ENCODE data around the gene ZNF778.
"Not testable (repeated sequence)": the region's sequence is repeated elsewhere in the genome, so short reads cannot be mapped to it uniquely, and the experiment has no call there.

Gene ZNF778

GRCh38 chr16:89183463-89183862, 34.0 kb upstream of the ZNF778 start:
- no peak for DNase-seq

DNA sequence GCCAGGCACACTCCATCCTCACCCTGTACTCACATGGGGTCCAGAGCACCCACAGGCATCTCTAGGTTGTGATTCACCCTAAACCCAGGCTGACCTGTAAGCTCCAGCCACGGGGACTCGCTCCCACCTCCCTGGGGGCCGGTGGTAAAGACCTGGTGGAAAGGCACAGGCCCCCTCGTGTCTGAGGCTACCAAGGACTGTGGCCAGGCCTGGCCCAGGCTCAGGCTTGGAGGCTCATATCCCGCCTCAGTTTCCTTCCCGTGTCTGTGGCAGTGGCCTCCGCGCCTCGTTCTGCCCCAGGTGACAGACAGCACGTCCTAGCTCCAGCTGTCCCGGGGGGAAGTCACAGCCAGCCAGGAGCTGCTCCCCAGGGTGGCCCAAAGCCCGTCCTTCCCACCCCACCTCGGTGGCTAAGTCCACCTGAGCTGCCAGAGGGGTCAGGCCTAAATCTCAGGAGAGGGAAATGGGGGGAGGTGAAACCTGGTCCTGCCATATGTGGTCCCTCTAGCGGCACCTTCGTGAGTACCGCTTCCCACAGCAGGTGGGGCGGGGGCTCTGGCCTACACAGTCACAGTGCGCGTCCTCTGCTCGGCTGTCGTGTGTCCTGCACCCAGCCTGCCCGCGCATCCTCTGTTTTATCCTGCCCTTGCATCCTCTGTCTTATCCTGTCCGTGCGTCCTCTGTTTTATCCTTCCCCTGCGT, 33.4 kb upstream of the ZNF778 start:
- no peak for DNase-seq

DNA sequence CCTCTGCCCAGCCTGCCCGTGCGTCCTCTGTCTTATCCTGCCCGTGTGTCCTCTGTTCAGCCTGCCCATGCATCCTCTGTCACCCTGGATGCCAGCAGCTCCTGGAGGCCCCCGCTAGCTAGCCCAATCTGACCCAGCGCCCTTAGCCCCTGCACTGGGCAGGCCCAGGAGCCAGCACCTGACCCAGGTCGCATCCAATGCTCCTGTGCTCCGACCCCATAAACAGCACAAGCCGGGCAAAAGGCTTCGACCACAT, 32.9 kb upstream of the ZNF778 start:
- no peak for DNase-seq

DNA sequence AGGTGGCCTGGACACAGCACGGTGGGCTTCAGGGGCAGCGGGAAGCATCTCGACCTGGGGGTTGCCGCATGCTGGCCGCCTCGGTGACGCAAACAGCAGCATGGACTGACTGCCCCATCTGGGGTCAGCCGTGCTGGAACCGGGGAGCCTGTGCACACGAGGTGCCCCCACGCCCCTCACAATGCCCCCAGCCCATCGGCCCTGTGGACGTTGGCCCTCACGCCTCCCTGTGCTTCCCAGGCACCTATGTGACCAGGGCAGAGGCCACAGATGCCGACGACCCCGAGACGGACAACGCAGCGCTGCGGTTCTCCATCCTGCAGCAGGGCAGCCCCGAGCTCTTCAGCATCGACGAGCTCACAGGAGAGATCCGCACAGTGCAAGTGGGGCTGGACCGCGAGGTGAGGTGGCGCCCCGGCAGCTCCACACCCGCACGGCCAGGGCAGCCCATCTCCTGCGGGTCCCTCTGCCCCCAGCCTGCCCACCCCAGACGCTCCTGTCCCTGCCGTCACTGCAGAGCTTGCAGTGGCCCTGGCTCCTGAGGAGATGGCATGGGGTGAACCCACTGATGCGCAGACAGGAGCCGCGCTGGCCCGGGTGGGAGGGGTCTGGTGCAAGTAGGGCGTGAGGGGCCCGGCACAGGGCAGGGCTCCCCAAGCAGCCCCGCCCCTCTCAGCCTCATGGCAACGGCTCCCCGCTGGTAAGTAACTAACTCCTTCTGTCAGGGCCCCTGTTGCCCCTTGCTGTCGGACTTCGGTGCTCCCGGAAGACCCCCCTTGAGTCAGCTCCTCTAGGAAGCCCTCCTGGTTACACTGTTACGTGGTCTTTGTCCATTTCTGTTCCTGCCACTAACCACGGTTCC, 32.3 kb upstream of the ZNF778 start:
- DNase-seq: no peak

GRCh38 chr16:89185887-89186592, 31.5 kb upstream of the ZNF778 start:
- DNase-seq: not testable (repeated sequence)

DNA sequence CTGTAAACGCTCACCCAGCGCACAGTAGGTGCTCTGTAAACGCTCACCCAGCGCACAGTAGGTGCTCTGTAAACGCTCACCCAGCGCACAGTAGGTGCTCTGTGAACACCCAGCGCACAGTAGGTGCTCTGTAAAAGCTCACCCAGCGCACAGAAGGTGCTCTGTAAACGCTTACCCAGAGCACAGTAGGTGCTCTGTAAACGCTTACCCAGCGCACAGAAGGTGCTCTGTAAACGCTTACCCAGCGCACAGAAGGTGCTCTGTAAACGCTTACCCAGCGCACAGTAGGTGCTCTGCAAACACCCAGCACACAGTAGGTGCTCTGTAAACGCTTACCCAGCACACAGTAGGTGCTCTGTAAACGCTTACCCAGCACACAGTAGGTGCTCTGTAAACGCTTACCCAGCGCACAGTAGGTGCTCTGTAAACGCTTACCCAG, 30.9 kb upstream of the ZNF778 start:
- DNase-seq: not testable (repeated sequence)

DNA sequence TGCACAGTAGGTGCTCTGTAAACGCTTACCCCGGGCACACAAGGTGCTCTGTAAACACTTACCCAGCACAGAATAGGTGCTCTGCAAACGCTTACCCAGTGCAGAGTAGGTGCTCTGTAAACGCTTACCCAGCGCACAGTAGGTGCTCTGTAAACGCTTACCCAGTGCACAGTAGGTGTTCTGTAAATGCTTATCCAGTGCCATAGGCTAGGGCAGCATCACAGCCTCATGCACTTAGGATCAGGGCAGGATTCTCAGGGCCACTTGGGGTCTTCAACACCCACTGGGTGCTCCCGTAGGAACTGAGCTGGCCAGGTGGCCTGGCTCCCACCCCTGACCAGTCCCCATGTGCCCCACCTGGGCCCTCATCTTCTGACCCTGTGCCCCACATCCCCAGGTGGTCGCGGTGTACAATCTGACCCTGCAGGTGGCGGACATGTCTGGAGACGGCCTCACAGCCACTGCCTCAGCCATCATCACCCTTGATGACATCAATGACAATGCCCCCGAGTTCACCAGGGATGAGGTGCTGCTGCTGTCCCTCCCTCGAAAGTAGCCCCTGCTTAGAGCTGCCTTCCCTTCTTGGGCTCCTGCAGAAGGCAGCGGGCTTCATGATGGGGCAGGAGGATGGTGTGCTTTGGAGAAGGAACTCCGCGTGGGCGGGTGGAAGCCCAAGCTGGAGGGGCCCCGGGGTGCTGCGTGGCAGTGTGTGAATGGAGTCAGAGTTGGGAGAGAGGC, 30.3 kb upstream of the ZNF778 start:
- DNase-seq: peak; percentile 55

DNA sequence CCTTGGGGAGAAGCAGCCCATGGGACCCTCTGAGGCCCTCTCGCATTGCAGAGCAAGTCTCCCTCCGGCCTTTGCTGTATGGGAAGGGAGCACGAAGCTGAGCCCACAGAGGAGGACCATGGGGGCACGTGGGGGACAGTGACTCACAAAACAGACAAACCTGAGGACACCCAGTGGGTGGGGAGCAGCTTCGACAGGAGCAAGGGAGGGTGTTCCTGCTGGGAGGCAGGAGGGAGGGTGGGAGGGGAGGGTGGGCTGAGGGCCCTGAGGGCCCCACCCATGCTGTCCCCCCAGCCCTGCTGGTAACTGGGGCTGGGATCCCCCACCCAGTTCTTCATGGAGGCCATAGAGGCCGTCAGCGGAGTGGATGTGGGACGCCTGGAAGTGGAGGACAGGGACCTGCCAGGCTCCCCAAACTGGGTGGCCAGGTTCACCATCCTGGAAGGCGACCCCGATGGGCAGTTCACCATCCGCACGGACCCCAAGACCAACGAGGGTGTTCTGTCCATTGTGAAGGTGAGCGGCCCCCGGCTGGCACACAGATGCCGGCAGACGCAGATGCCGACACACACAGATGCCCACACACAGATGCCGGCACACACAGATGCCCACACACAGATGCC, 29.6 kb upstream of the ZNF778 start:
- DNase-seq: no peak

- DNase-seq: not testable (repeated sequence)
Measured at GRCh38 chr16:89188471-89189357, 28.8 kb upstream of the ZNF778 start.

DNA sequence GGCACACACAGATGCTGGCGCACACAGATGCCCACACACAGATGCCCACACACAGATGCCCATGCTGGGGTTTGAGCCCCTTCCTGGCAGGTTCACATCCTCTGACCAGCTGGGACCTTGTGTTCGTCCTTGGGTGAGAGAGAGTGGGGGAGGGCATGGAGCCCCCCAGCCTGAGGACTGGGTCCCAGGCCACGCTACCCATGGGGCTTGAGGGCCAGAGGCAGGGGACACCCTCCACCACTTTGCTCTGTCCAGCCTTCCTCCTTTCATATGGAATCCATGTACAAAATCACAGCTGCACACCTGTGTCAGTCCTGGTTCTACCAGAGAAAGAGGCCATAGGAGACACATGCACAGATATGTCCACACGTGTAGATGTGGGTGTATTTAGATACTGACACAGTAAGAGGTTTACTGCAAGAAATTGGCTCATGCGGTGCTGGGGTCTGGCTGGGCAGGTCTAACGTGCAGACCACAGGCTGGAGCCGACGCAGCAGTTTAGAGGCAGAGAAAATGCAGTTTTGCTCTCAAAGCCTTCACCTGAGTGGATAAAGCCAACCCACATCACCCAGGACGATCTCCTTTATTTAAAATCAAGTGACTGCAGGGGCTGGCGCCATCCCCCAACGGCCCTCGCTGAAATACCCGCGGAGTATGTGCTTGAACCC, 28.0 kb upstream of the ZNF778 start:
- no peak for DNase-seq

DNA sequence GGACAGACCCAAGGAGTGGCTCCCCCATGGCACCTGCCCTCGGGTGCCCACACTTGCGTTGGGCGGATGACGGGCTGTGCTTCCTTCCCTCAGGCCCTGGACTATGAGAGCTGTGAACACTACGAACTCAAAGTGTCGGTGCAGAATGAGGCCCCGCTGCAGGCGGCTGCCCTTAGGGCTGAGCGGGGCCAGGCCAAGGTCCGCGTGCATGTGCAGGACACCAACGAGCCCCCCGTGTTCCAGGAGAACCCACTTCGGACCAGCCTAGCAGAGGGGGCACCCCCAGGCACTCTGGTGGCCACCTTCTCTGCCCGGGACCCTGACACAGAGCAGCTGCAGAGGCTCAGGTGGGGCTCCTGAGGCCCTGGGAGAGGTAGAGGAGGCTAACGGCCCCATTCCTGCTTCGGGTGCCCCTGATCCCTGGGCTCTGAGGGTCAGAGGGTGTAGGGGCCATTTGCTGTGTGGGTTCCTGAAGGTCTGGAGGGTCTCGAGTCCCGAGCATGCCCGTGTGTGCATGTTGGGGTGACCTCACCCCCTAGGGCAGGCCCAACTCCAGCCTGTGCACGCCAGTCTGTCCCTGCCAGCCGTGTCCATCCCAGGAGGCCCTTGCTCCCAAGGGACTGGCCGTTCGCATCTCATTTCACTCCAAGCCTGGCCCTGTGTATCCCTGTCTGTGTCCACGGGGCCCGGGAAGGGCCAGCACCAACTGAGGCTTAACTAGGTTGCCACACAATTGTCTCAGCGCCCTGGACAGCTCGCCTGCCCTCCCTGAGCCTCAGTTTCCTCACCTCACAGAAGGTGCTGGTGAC, 27.1 kb upstream of the ZNF778 start:
- DNase-seq: no peak

DNA sequence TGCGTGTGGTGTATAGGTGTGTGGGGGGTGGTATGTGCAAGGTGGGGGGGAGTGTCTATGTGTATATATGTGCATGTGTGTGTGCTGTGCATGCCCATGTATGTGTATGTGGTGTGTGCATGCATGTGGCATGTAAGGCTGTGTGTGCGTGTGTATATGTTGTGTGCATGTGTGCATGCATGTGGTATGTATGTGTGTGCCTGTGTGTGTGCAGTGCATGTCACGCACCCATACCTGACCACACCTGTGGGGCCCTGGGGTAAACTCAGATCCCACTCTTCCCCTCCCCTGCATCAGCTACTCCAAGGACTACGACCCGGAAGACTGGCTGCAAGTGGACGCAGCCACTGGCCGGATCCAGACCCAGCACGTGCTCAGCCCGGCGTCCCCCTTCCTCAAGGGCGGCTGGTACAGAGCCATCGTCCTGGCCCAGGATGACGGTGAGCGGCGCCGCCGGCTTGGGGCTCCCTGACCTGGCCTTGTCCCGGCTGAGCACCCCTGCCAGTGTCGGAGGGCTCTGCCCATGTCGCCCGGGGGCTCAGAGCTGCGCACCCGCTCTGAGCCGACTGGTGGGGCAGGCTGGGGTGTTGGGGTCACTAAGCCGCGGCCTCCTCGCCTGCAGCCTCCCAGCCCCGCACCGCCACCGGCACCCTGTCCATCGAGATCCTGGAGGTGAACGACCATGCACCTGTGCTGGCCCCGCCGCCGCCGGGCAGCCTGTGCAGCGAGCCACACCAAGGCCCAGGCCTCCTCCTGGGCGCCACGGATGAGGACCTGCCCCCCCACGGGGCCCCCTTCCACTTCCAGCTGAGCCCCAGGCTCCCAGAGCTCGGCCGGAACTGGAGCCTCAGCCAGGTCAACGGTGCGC, 26.2 kb upstream of the ZNF778 start:
- no peak for DNase-seq

- DNase-seq: no peak
Measured at GRCh38 chr16:89191901-89192185, 25.7 kb upstream of the ZNF778 start.

DNA sequence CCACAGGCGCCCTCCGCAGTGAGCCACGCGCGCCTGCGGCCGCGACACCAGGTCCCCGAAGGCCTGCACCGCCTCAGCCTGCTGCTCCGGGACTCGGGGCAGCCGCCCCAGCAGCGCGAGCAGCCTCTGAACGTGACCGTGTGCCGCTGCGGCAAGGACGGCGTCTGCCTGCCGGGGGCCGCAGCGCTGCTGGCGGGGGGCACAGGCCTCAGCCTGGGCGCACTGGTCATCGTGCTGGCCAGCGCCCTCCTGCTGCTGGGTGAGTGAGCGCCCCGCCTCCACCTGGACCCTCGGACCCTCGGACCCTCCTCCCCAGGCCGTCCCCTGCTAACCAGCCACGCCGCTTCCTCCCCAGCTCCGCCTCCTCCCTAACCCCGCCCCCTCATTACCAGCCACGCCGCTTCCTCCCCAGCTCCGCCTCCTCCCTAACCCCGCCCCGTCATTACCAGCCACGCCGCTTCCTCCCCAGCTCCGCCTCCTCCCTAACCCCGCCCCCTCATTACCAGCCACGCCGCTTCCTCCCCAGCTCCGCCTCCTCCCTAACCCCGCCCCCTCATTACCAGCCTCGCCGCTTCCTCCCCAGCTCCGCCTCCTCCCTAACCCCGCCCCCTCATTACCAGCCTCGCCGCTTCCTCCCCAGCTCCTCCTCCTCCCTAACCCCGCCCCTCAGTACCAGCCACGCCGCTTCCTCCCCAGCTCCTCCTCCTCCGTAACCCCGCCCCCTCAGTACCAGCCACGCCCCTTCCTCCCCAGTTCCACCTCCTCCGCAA, 25.1 kb upstream of the ZNF778 start:
- DNase-seq: not testable (repeated sequence)

DNA sequence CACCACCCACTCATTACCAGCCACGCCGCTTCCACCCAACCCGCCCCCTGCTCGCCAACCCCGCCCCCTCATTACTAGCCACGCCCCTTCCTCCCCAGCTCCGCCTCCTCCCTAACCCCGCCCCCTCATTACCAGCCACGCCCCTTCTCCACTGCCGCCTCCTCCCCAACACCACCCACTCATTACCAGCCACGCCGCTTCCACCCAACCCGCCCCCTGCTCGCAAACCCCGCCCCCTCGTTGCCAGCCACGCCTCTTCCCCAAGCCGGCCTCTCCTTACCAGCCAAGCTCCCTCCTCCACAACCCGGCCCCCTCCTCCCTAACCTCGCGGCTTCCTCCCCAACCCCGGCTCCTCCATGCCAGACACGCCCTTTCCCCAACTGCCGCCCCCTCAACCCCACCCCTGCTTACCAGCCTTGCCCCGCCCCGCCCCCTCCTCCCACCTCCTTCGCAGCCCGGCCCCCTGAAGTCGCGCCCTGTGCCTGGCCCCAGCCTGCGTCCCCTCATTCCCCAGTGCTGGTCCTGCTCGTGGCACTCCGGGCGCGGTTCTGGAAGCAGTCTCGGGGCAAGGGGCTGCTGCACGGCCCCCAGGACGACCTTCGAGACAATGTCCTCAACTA, 24.4 kb upstream of the ZNF778 start:
- DNase-seq: peak; percentile 85

- no peak for DNase-seq
Measured at GRCh38 chr16:89193576-89194293, 23.8 kb upstream of the ZNF778 start.
